Sigmoid colon (tissue), 3 donors: ENCODE measurements around the gene EFEMP1.

Experiments used
- POLR2A ChIP-seq, 2 donors: fragments of 450-650 bp; IDR thresholded peaks; one replicate each; pipeline ENCODE4 v1.6.1; 2016; ENCODE audit warnings: antibody characterized with exemption in 2 of 2, mild to moderate bottlenecking in 2 of 2, moderate library complexity in 2 of 2
- TF ChIP-seq, protein P1 (sequence below), 4 experiments: fragments of 450-650 bp in 3 of 4; fragments of 200-600 bp in 1 of 4; IDR thresholded peaks; one replicate each; pipeline ENCODE4 v1.5.1; 2016 to 2019; ENCODE audit warnings: antibody characterized with exemption in 4 of 4, mild to moderate bottlenecking in 3 of 4, moderate library complexity in 2 of 4

DNA sequence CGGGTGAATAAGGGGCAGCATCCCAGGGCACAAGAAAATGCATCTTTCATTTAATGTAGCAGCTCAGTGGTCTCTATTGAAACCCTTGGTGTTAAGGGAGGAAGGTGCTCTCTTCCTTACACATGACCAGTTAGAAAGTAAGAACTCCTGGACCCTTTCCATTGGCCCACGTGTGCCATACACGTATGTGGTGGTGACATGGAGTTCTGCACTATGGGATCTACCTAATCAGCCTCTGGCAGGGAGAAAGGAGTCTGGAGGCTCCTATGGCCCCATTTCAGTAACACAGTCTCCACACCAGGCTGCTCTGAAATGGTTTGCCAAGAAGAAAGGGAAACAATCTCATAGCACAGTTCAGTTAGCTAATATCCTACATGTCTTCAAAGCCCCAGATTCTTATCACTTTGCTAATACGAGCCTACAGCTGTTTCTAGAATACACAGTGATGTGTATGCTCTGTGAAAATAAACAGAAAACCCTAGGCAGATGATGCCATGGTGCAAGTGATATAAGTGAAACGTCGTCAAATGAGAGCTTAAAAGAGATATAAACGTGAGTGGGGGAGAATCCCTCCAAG, 7.0 kb downstream of the EFEMP1 start:
- no peak for TF ChIP-seq POLR2A (IDR thresholded peaks at IDR 0.05)
- TF ChIP-seq, protein P1, sequence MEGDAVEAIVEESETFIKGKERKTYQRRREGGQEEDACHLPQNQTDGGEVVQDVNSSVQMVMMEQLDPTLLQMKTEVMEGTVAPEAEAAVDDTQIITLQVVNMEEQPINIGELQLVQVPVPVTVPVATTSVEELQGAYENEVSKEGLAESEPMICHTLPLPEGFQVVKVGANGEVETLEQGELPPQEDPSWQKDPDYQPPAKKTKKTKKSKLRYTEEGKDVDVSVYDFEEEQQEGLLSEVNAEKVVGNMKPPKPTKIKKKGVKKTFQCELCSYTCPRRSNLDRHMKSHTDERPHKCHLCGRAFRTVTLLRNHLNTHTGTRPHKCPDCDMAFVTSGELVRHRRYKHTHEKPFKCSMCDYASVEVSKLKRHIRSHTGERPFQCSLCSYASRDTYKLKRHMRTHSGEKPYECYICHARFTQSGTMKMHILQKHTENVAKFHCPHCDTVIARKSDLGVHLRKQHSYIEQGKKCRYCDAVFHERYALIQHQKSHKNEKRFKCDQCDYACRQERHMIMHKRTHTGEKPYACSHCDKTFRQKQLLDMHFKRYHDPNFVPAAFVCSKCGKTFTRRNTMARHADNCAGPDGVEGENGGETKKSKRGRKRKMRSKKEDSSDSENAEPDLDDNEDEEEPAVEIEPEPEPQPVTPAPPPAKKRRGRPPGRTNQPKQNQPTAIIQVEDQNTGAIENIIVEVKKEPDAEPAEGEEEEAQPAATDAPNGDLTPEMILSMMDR (IDR thresholded peaks at IDR 0.05) = no peak
